K562 (cell line): ENCODE results near the gene AKAP14. TPM values are rescaled to one million over a fixed set of nuclear protein-coding genes. Genes with fewer than 3 reads are reported as not detected.

Source experiments
- CEBPZ ChIP-seq: fragments of 150-350 bp; IDR thresholded peaks from 2 replicates; pipeline ENCODE4 v1.6.1; 2014; ENCODE audit warnings: low read depth, mild to moderate bottlenecking, low read length, borderline replicate concordance
- E2F8 ChIP-seq: fragments of 450-650 bp; IDR thresholded peaks from 2 replicates; pipeline ENCODE4 v1.7.1; 2018; ENCODE audit warnings: mild to moderate bottlenecking, low read depth; ENCODE audit not compliant: partially characterized antibody
- FOXA1 ChIP-seq: fragments of 450-650 bp; IDR thresholded peaks from 2 replicates; pipeline ENCODE4 v1.6.1; 2016; ENCODE audit warnings: mild to moderate bottlenecking, borderline replicate concordance
- GMEB1 ChIP-seq: fragments of 250-450 bp; sonication (Bioruptor Pico); IDR thresholded peaks from 2 replicates; pipeline ENCODE4 v1.4.0; 2020; ENCODE audit warnings: mild to moderate bottlenecking
- JUND ChIP-seq, 2 experiments: IDR thresholded peaks; 2 replicates in 1 of 2; 3 replicates in 1 of 2; pipeline ENCODE4 v1.6.1; 2011; ENCODE audit warnings: borderline replicate concordance in 2 of 2, low read depth in 2 of 2, low read length in 2 of 2, improper control_type of control experiment in 1 of 2, missing biosample characterization in 1 of 2, missing genetic modification characterization in 1 of 2, missing genetic modification reagents in 1 of 2
- MBD2 ChIP-seq: sonication (generic); IDR thresholded peaks from 2 replicates; pipeline ENCODE4 v1.6.1; 2016; ENCODE audit warnings: low read depth, borderline replicate concordance
- NCOA1 ChIP-seq: fragments of 450-650 bp; IDR thresholded peaks from 2 replicates; pipeline ENCODE4 v1.6.1; 2016; ENCODE audit warnings: low read depth
- NFIC ChIP-seq: fragments of 450-650 bp; IDR thresholded peaks from 2 replicates; pipeline ENCODE4 v1.6.1; 2017; ENCODE audit warnings: mild to moderate bottlenecking, inconsistent platforms
- NR2C2 ChIP-seq, 2 experiments: fragments of 200-800 bp in 1 of 2; sonication (Bioruptor generic) in 1 of 2; sonication (generic) in 1 of 2; formaldehyde crosslinking in 1 of 2; IDR thresholded peaks; 2 replicates each; pipeline versions ENCODE4 v1.6.1 to v1.8.0; 2016 to 2022; ENCODE audit warnings: mild to moderate bottlenecking in 1 of 2, missing compliant biosample characterization in 1 of 2, missing genetic modification characterization in 1 of 2, missing genetic modification reagents in 1 of 2
- PCBP1 ChIP-seq: fragments of 200-400 bp; formaldehyde crosslinking; IDR thresholded peaks from 2 replicates; pipeline ENCODE4 v1.6.1; 2018; ENCODE audit warnings: mild to moderate bottlenecking, low read depth, low read length; ENCODE audit not compliant: poor library complexity, severe bottlenecking
- RFX1 ChIP-seq: fragments of 450-650 bp; IDR thresholded peaks from 2 replicates; pipeline ENCODE4 v1.6.1; 2016; ENCODE audit warnings: mild to moderate bottlenecking, moderate library complexity
- TAF7 ChIP-seq: fragments of 450-650 bp; IDR thresholded peaks from 2 replicates; pipeline ENCODE4 v1.6.1; 2016; ENCODE audit warnings: missing genetic modification characterization, missing compliant biosample characterization
- TBP ChIP-seq: optimal IDR thresholded peaks from 2 replicates; pipeline ENCODE3; 2011; ENCODE audit warnings: low read depth, low read length, improper control_type of control experiment
- XRCC5 ChIP-seq: fragments of 200-400 bp; formaldehyde crosslinking; IDR thresholded peaks from 2 replicates; pipeline ENCODE4 v1.6.1; 2017; ENCODE audit warnings: low read depth, mild to moderate bottlenecking, low read length
- YY1 ChIP-seq, 3 experiments: IDR thresholded peaks; 2 replicates each; pipeline ENCODE4 v1.6.1; 2011; ENCODE audit warnings: low read length in 2 of 3, mild to moderate bottlenecking in 2 of 3, moderate library complexity in 2 of 3, borderline replicate concordance in 1 of 3, control low read depth in 1 of 3, low read depth in 1 of 3; ENCODE audit not compliant: insufficient read depth in 3 of 3, insufficient replicate concordance in 2 of 3, control insufficient read depth in 1 of 3, insufficient read length in 1 of 3; ENCODE audit errors: extremely low read depth in 1 of 3
- ZNF224 ChIP-seq: sonication (generic); formaldehyde crosslinking; IDR thresholded peaks from 2 replicates; pipeline ENCODE4 v1.8.0; 2022; ENCODE audit warnings: mild to moderate bottlenecking, missing genetic modification reagents
- polyA plus RNA-seq, 8 experiments: library from polyadenylated mRNA; depleted of rRNA in 4 of 8; stranded (reverse) in 5 of 8; unstranded in 3 of 8; fragments of >200 nt; fragmentation: Nextera tagmentation in 2 of 8; fragmentation: Illumina TruSeq in 1 of 8; extraction: Ambion mirVana in 2 of 8; extraction: Trizol in 1 of 8; gene quantifications; 2 replicates each; pipeline versions ENCODE4 v1.2.1 to v1.2.3, GENCODE V29; 2011 to 2014; ENCODE audit warnings: inconsistent platforms in 1 of 8, missing spikeins in 1 of 8
- total RNA-seq, 7 experiments: library from RNA; depleted of rRNA in 6 of 7; stranded (reverse); fragments of >200 nt in 6 of 7; fragmentation: Illumina TruSeq in 2 of 7; extraction: Trizol in 2 of 7; gene quantifications; 2 replicates each; pipeline versions ENCODE4 v1.2.1 to v1.2.3, GENCODE V29; 2011 to 2021; ENCODE audit warnings: low replicate concordance in 1 of 7

The AKAP14 gene
- total and polyA plus RNA-seq, 9 of the 15 experiments (the other 6 are each of a cell fraction or from before 2014, with no cell fraction given), result not detected

GRCh38 chrX:119943185-119943988, 47.7 kb downstream of the AKAP14 start, which contains the start of gene NKAP (continued):
- TF ChIP-seq PCBP1, result no peak
- TF ChIP-seq GMEB1 (CRISPR knock-in tag), result peak; percentile 34; the same call in 1 of the 2 replicates
- TF ChIP-seq TBP, result peak; percentile 78
- TF ChIP-seq ZNF224 (CRISPR knock-in tag), result no peak
- peak; percentile 32; the same call in 1 of the 2 replicates for TF ChIP-seq NFIC
- peak; percentile 79 for TF ChIP-seq JUND (IDR thresholded peaks at IDR 0.05; ENCODE audit: borderline replicate concordance, low read depth, low read length)
- peak; percentile 63; the same call in 1 of the 3 replicates for TF ChIP-seq JUND (tag; IDR thresholded peaks at IDR 0.05; ENCODE audit: borderline replicate concordance, low read depth, low read length)
- TF ChIP-seq MBD2, result peak; percentile 64; the same call in 1 of the 2 replicates
- peak; percentile 84 for TF ChIP-seq E2F8
- TF ChIP-seq NCOA1, result peak; percentile 96
- TF ChIP-seq TAF7 (tag), result 0 out of 2 replicates have a peak, but pooled peaks have one; percentile 9
- peak in 1 of 3 experiments; percentile 41 for TF ChIP-seq YY1 (IDR thresholded peaks at IDR 0.05; ENCODE audit: borderline replicate concordance in 1 of 3, control insufficient read depth in 1 of 3, extremely low read depth in 1 of 3, insufficient read depth in 3 of 3, insufficient read length in 1 of 3, insufficient replicate concordance in 2 of 3, low read depth in 1 of 3, low read length in 2 of 3)
- TF ChIP-seq XRCC5, result peak; percentile 90
- TF ChIP-seq RFX1, result peak; percentile 87
- TF ChIP-seq NR2C2 (CRISPR knock-in tag; IDR thresholded peaks at IDR 0.05), result no peak; the same call in 1 of the 2 replicates
- peak; percentile 84 for TF ChIP-seq NR2C2 (tag; IDR thresholded peaks at IDR 0.05)
- peak; percentile 25; the same call in 1 of the 2 replicates for TF ChIP-seq FOXA1
- no peak for TF ChIP-seq CEBPZ
